Measurements from ENCODE around the gene PAX4. TPM values are rescaled to one million over a fixed set of nuclear protein-coding genes. Genes with fewer than 3 reads are reported as not detected.

Gene PAX4
- polyA plus RNA-seq, 10 donors: not detected

GRCh38 chr7:127629268-127629854 lies 11.4 kb upstream of the PAX4 start:
- no peak for DNase-seq

- DNase-seq: no peak
Observed at GRCh38 chr7:127628445-127628844, 10.5 kb upstream of the PAX4 start.

- no peak for DNase-seq
Observed at GRCh38 chr7:127625331-127625730, 7.4 kb upstream of the PAX4 start.

GRCh38 chr7:127620406-127621233 lies 2.7 kb upstream of the PAX4 start:
- peak in 1 of 3 donors; percentile 21 for DNase-seq

GRCh38 chr7:127619681-127620405 lies 1.9 kb upstream of the PAX4 start:
- DNase-seq: peak in 1 of 3 donors; percentile 19

GRCh38 chr7:127618775-127619174 lies 833 bp upstream of the PAX4 start:
- no peak for DNase-seq

- DNase-seq: no peak
Observed at GRCh38 chr7:127616724-127617123, 1.2 kb downstream of the PAX4 start.

- no peak for DNase-seq
Observed at GRCh38 chr7:127612263-127612662, 5.7 kb downstream of the PAX4 start.

- no peak for DNase-seq
Observed at GRCh38 chr7:127609297-127609696, 8.6 kb downstream of the PAX4 start.

GRCh38 chr7:127608446-127608845 lies 9.5 kb downstream of the PAX4 start:
- no peak for DNase-seq

- DNase-seq: no peak
Observed at GRCh38 chr7:127600885-127601284, 17.1 kb downstream of the PAX4 start.

- DNase-seq: no peak
Observed at GRCh38 chr7:127598318-127598717, 19.6 kb downstream of the PAX4 start.

- DNase-seq: no peak
Observed at GRCh38 chr7:127595737-127596136, 22.2 kb downstream of the PAX4 start.

- no peak for DNase-seq
Observed at GRCh38 chr7:127594490-127594889, 23.5 kb downstream of the PAX4 start.

GRCh38 chr7:127592550-127592949 lies 25.4 kb downstream of the PAX4 start:
- no peak for DNase-seq

- DNase-seq: no peak
Observed at GRCh38 chr7:127591591-127591990, 26.4 kb downstream of the PAX4 start.

GRCh38 chr7:127591189-127591588 lies 26.8 kb downstream of the PAX4 start:
- DNase-seq: no peak

- no peak for DNase-seq
Observed at GRCh38 chr7:127589896-127590295, 28.0 kb downstream of the PAX4 start.

- DNase-seq: peak; percentile 30 to 77 (median 46)
Observed at GRCh38 chr7:127588697-127589482, 29.1 kb downstream of the PAX4 start.

- peak; percentile 86 to 94 (median 91) for DNase-seq
Observed at GRCh38 chr7:127588019-127588696, 29.8 kb downstream of the PAX4 start, which contains the start of gene ARF5. Gene ARF5, plus strand, starts transcription at chr7:127588411. Its CDS starts 88 bp downstream, at chr7:127588499.

- no peak for DNase-seq
Observed at GRCh38 chr7:127587663-127588018, 30.3 kb downstream of the PAX4 start.
